Activated T-cell treated with anti-CD3 and anti-CD28 coated beads, Interleukin-2, amount 50 U/mL, for 72 hours (primary cell): ENCODE measurements around the gene AGXT. TPM values are rescaled to one million over a fixed set of nuclear protein-coding genes. Genes with fewer than 3 reads are reported as not detected.

Source experiments
- ATAC-seq, 2 donors: fragments of 150-1000 bp; cut with Tn5 transposase; replicated peaks in 1 of 2; 2 replicates each; pipeline ENCODE4 v1.10.0; 2021; ENCODE audit warnings: moderate library complexity in 2 of 2, mild to moderate bottlenecking in 1 of 2
- DNase-seq, 2 donors: peaks; one replicate each; pipeline ENCODE4 v3.0.0; 2021 to 2022; ENCODE audit warnings: mixed read lengths in 1 of 2
- H3K27ac Mint-ChIP-seq: one replicate; pipeline ENCODE4 v1.8.0; 2022; ENCODE audit warnings: mild to moderate bottlenecking, moderate library complexity, mixed read lengths
- H3K27me3 Mint-ChIP-seq: one replicate; pipeline ENCODE4 v1.8.0; 2022; ENCODE audit warnings: low read depth, mixed read lengths
- H3K36me3 Mint-ChIP-seq, 2 donors: one replicate each; pipeline ENCODE4 v1.8.0; 2022; ENCODE audit warnings: mixed read lengths in 2 of 2, mild to moderate bottlenecking in 1 of 2; ENCODE audit not compliant: insufficient read depth in 2 of 2
- H3K4me1 Mint-ChIP-seq: one replicate; pipeline ENCODE4 v1.8.0; 2022; ENCODE audit warnings: low read depth, mixed read lengths
- H3K4me3 Mint-ChIP-seq, 2 donors: one replicate each; pipeline ENCODE4 v1.8.0; 2022; ENCODE audit warnings: mild to moderate bottlenecking in 2 of 2, mixed read lengths in 2 of 2, moderate library complexity in 2 of 2
- H3K9me3 Mint-ChIP-seq, 2 donors: one replicate each; pipeline ENCODE4 v1.8.0; 2022; ENCODE audit warnings: mixed read lengths in 2 of 2
- total RNA-seq, 2 donors: library from RNA; stranded (reverse); gene quantifications; one replicate each; pipeline ENCODE4 v1.2.3, GENCODE V29; 2022

AGXT gene
- total RNA-seq, 2 donors from 2014 or later = not detected

GRCh38 chr2:240926516-240927389 lies 58.1 kb downstream of the AGXT start:
- DNase-seq (peak in 1 of 2 donors; percentile 0), ATAC-seq (no peak)
- Mint-ChIP-seq H3K4me3 (no peak overlapping the region), H3K36me3 (no peaks in the 10 kb centered on the region), H3K27me3 (no peaks in the 10 kb centered on the region), H3K27ac (no peak overlapping the region), H3K4me1 (no peaks in the 10 kb centered on the region), H3K9me3 (no peaks in the 10 kb centered on the region)

GRCh38 chr2:240927390-240927781 lies 58.8 kb downstream of the AGXT start:
- Mint-ChIP-seq H3K4me1 (no peaks in the 10 kb centered on the region), H3K4me3 (no peak overlapping the region), H3K9me3 (no peaks in the 10 kb centered on the region), H3K36me3 (no peaks in the 10 kb centered on the region), H3K27me3 (no peaks in the 10 kb centered on the region), H3K27ac (no peak overlapping the region)
- DNase-seq (no peak), ATAC-seq (no peak)

GRCh38 chr2:240928476-240929363 lies 60.1 kb downstream of the AGXT start:
- H3K27me3 Mint-ChIP-seq = no peaks in the 10 kb centered on the region
- H3K36me3 Mint-ChIP-seq = no peaks in the 10 kb centered on the region
- no peak overlapping the region for H3K27ac Mint-ChIP-seq
- DNase-seq (no peak), ATAC-seq (no peak)
- no peaks in the 10 kb centered on the region for H3K4me1 Mint-ChIP-seq
- no peaks in the 10 kb centered on the region for H3K9me3 Mint-ChIP-seq
- no peak overlapping the region for H3K4me3 Mint-ChIP-seq

GRCh38 chr2:240929364-240930095 lies 60.9 kb downstream of the AGXT start:
- H3K9me3 Mint-ChIP-seq = no peaks in the 10 kb centered on the region
- H3K4me1 Mint-ChIP-seq = no peaks in the 10 kb centered on the region
- H3K27ac Mint-ChIP-seq = no peak overlapping the region
- H3K4me3 Mint-ChIP-seq = no peak overlapping the region
- ATAC-seq = no peak
- no peak for DNase-seq
- no peaks in the 10 kb centered on the region for H3K36me3 Mint-ChIP-seq
- H3K27me3 Mint-ChIP-seq = no peaks in the 10 kb centered on the region

Other genes with a start within 250 kb of the AGXT start
- 10 to 100 TPM; 48.2 to 50.7 TPM for gene GPR35, start 243.3 kb upstream of the AGXT start, total RNA-seq
- not detected for gene AQP12B, start 185.9 kb upstream of the AGXT start, total RNA-seq
- not detected for gene AQP12A, start 177.0 kb upstream of the AGXT start, total RNA-seq
- 10 to 100 TPM; 28.8 to 30.1 TPM for gene KIF1A, start 48.6 kb upstream of the AGXT start, total RNA-seq
- gene MAB21L4, start 27.3 kb downstream of the AGXT start, total RNA-seq = not detected
- gene CROCC2, start 37.5 kb downstream of the AGXT start, total RNA-seq = not detected
- 1 to 10 TPM in 1 of 2 donors, under 1 TPM in 1; 0.36 to 4.1 TPM for gene SNED1, start 129.8 kb downstream of the AGXT start, total RNA-seq
- 10 to 100 TPM; 48.7 to 53.7 TPM for gene MTERF4, start 233.5 kb downstream of the AGXT start, total RNA-seq